DOHH2 (cell line): ENCODE data around the gene DPAGT1.
"Not testable (repeated sequence)": the region's sequence is repeated elsewhere in the genome, so short reads cannot be mapped to it uniquely, and the experiment has no call there.

ENCODE experiments used
- H3F3A ChIP-seq: fragments of 200-600 bp; sonication (generic), shearing (Covaris generic); 2 replicates; pipeline ENCODE4 v1.6.0; 2016; ENCODE audit warnings: antibody characterized with exemption, mild to moderate bottlenecking; ENCODE audit not compliant: control insufficient read depth, insufficient read depth
- H3K27ac ChIP-seq: fragments of 200-600 bp; sonication (generic); 2 replicates; pipeline ENCODE4 v1.5.1; 2014; ENCODE audit warnings: low read depth, mild to moderate bottlenecking, low read length, moderate library complexity
- H3K27me3 ChIP-seq: fragments of 200-600 bp; sonication (generic); 2 replicates; pipeline ENCODE4 v1.6.1; 2014; ENCODE audit warnings: mild to moderate bottlenecking, low read length, mixed read lengths; ENCODE audit not compliant: control insufficient read depth
- H3K36me3 ChIP-seq: fragments of 200-600 bp; sonication (generic); 2 replicates; pipeline ENCODE4 v1.6.1; 2014; ENCODE audit warnings: mild to moderate bottlenecking, low read length, moderate library complexity, mixed read lengths; ENCODE audit not compliant: control insufficient read depth
- H3K4me1 ChIP-seq: fragments of 200-600 bp; sonication (generic); 2 replicates; pipeline ENCODE4 v1.6.1; 2014; ENCODE audit warnings: mild to moderate bottlenecking, low read length, mixed read lengths; ENCODE audit not compliant: control insufficient read depth
- H3K4me2 ChIP-seq: fragments of 200-600 bp; sonication (generic); 2 replicates; pipeline ENCODE4 v1.6.0; 2014; ENCODE audit warnings: mild to moderate bottlenecking, low read length, moderate library complexity
- H3K4me3 ChIP-seq: fragments of 200-600 bp; sonication (generic); 2 replicates; pipeline ENCODE4 v1.5.1; 2014; ENCODE audit warnings: mild to moderate bottlenecking, low read length, mixed read lengths
- H3K79me2 ChIP-seq: fragments of 200-600 bp; sonication (generic); 2 replicates; pipeline ENCODE4 v1.6.1; 2014; ENCODE audit warnings: mild to moderate bottlenecking, low read length, mixed read lengths; ENCODE audit not compliant: control insufficient read depth
- H3K9me2 ChIP-seq: fragments of 200-600 bp; sonication (generic); replicated peaks from 2 replicates; pipeline ENCODE4 v1.6.1; 2014; ENCODE audit warnings: mild to moderate bottlenecking, low read length, mixed read lengths; ENCODE audit not compliant: control insufficient read depth
- H3K9me3 ChIP-seq: fragments of 200-600 bp; sonication (generic); 2 replicates; pipeline ENCODE4 v1.6.1; 2014; ENCODE audit warnings: antibody characterized with exemption, low read length, mixed read lengths; ENCODE audit not compliant: control insufficient read depth, insufficient read depth
- H4K20me1 ChIP-seq: fragments of 200-600 bp; sonication (generic); 2 replicates; pipeline ENCODE4 v1.6.0; 2014; ENCODE audit warnings: low read depth, mild to moderate bottlenecking, antibody characterized with exemption, low read length, moderate library complexity; ENCODE audit not compliant: control insufficient read depth, insufficient read depth
- EZH2phosphoT487 ChIP-seq: fragments of 200-600 bp; sonication (generic); IDR thresholded peaks from 2 replicates; pipeline ENCODE4 v1.6.1; 2017; ENCODE audit warnings: borderline replicate concordance, mild to moderate bottlenecking, antibody characterized with exemption, low read length, moderate library complexity, mixed read lengths
- TF ChIP-seq, protein P1 (sequence below): fragments of 200-600 bp; sonication (generic); IDR thresholded peaks from one replicate; pipeline ENCODE4 v1.5.1; 2014; ENCODE audit warnings: antibody characterized with exemption, mild to moderate bottlenecking, low read depth, low read length; ENCODE audit not compliant: poor library complexity, severe bottlenecking

Gene DPAGT1

DNA sequence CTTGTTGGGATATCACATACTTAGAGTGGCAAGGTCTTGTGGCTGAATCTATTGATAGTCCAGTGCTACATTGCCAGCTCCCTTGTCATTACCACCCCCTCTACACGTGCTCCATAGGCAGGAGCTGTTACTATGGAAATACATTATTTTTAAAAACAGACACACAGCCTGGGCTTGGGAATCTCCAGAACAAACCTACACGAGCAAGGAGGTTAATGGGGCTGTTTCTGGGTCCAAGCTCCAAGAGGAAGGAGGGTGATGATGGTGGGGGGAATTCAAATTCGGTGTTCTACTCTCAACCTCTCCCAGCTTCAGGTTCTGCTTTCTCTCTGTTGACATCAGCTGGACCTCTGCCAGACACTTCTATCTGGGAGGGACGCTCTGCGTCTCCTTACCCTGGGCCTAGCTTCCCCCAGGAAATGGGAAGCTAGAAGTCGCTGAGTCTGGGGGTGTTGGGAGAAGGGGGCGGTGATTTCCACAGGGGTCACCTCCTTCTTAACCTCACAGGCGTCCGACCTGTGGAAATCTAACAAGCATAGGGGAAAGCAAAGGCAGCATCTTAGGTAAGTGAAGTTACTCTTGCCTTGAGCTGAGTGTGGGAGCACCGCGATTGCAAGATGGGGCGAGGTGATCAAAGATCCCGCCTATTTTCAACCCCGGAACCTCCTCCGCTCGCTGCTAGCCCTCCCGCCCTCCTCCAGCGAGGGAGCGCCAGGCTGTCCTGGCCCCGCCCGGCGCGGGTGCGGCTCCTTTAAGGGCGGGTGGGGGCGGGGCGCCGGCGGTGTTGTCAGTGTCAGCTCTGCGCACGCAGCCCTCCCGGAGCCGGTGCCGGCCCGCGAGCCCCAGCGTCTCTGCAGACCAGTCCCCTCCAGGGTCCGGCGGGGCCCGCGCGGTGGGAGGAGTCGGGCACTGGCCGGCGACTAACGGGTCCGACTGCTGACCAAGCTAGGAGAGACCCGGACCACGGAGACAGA is 5.2 kb upstream of the DPAGT1 start, which contains the start of gene C2CD2L:
Gene C2CD2L, plus strand, starts transcription at position 781 of the 974 bp plus-strand sequence. CDS start 398 bp downstream, outside the sequence.
- Histone ChIP-seq H3K9me3 (no peaks in the 10 kb centered on the region), H3F3A (peaks cover 10% of the 10 kb centered on the region), H3K27ac (peak within 1 kb of the TSS; percentile 80), H3K9me2 (no peaks in the 10 kb centered on the region), H3K27me3 (no peaks in the 10 kb centered on the region), H3K36me3 (peaks cover 32% of the 10 kb centered on the region), H4K20me1 (no peaks in the 10 kb centered on the region), H3K79me2 (peaks cover 42% of the 10 kb centered on the region), H3K4me2 (peak within 1 kb of the TSS; percentile 84), H3K4me3 (peak within 1 kb of the TSS; percentile 80), H3K4me1 (peaks cover 50% of the 10 kb centered on the region)
- no peak for TF ChIP-seq EZH2phosphoT487
- TF ChIP-seq, protein P1, sequence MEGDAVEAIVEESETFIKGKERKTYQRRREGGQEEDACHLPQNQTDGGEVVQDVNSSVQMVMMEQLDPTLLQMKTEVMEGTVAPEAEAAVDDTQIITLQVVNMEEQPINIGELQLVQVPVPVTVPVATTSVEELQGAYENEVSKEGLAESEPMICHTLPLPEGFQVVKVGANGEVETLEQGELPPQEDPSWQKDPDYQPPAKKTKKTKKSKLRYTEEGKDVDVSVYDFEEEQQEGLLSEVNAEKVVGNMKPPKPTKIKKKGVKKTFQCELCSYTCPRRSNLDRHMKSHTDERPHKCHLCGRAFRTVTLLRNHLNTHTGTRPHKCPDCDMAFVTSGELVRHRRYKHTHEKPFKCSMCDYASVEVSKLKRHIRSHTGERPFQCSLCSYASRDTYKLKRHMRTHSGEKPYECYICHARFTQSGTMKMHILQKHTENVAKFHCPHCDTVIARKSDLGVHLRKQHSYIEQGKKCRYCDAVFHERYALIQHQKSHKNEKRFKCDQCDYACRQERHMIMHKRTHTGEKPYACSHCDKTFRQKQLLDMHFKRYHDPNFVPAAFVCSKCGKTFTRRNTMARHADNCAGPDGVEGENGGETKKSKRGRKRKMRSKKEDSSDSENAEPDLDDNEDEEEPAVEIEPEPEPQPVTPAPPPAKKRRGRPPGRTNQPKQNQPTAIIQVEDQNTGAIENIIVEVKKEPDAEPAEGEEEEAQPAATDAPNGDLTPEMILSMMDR, result no peak

DNA sequence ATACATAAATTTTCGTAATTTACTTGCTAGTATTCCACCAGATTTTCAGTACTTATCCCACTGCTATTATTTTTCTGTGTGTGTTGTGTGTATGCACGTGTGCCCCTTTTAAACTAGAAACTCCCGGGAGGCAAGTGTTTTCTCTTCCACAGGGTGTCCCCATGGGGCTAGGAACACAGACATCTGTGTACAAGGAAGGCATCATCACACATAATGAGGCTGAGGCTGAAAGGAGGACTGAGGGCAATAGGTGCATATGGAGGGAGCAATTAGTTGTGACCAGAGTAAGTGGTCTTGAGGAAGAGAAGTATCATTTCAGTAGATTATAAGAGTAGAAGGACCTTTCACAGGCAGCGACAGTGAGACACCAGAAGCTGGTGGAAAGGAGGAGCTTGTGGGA is 2.1 kb upstream of the DPAGT1 start:
- Histone ChIP-seq H3K4me1 (peaks cover 61% of the 10 kb centered on the region), H3K79me2 (peaks cover 49% of the 10 kb centered on the region), H3K9me2 (no peaks in the 10 kb centered on the region), H4K20me1 (no peaks in the 10 kb centered on the region), H3K4me3 (no peak overlapping the region), H3K9me3 (no peaks in the 10 kb centered on the region), H3F3A (peaks cover 16% of the 10 kb centered on the region), H3K4me2 (peak overlapping the region; percentile 94), H3K27ac (no peak overlapping the region), H3K36me3 (peaks cover 13% of the 10 kb centered on the region), H3K27me3 (no peaks in the 10 kb centered on the region)
- TF ChIP-seq, protein P1, result peak; percentile 39
- TF ChIP-seq EZH2phosphoT487, result no peak

DNA sequence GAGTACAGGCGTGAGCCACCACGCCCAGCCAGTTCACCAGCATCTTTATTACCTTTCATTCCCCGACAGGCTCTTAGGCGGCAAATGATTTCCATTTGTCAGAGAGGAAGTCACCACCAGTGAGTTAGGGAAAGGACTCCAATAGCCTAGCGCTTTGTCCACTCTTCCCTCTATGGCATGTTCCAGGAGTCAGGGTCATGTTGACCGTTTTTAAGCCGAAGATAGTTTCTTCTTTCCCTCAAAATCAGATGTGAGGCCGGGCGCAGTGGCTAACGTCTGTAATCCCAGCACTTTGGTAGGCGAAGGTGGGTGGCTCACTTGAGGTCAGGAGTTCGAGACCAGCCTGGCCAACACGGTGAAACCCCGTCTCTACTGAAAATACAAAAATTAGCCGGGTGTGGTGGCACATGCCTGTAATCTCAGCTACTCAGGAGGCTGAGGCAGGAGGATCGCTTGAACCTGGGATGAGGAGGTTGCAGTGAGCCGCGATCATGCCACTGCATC is 1.6 kb upstream of the DPAGT1 start:
- H3K4me2 ChIP-seq, result peak overlapping the region; percentile 94
- peak overlapping the region; percentile 75; the same call in 1 of the 2 replicates for H3K27ac ChIP-seq
- H3K36me3 ChIP-seq, result peaks cover 18% of the 10 kb centered on the region
- not testable (repeated sequence) for H4K20me1 ChIP-seq, H3K9me2 ChIP-seq, H3K27me3 ChIP-seq, H3K9me3 ChIP-seq
- peaks cover 20% of the 10 kb centered on the region for H3F3A ChIP-seq
- peaks cover 61% of the 10 kb centered on the region for H3K4me1 ChIP-seq
- H3K4me3 ChIP-seq, result peak overlapping the region; percentile 83
- peaks cover 49% of the 10 kb centered on the region for H3K79me2 ChIP-seq
